HEK293T (cell line): ENCODE data around the gene KRTAP5-9.

Experiments used
- BHLHE40 ChIP-seq: fragments of 450-650 bp; IDR thresholded peaks from 2 replicates; pipeline ENCODE4 v1.6.1; 2016; ENCODE audit warnings: mild to moderate bottlenecking, moderate library complexity, borderline replicate concordance
- CTBP1 ChIP-seq: fragments of 450-650 bp; IDR thresholded peaks from 2 replicates; pipeline ENCODE4 v1.6.1; 2016; ENCODE audit warnings: borderline replicate concordance
- ELF4 ChIP-seq: fragments of 450-650 bp; IDR thresholded peaks from 2 replicates; pipeline ENCODE4 v1.6.1; 2017; ENCODE audit warnings: antibody characterized with exemption
- FOXK2 ChIP-seq: fragments of 450-650 bp; IDR thresholded peaks from 2 replicates; pipeline ENCODE4 v1.6.1; 2016; ENCODE audit warnings: mild to moderate bottlenecking
- HDGF ChIP-seq: fragments of 450-650 bp; IDR thresholded peaks from 2 replicates; pipeline ENCODE4 v1.6.1; 2017; ENCODE audit warnings: antibody characterized with exemption, borderline replicate concordance
- L3MBTL2 ChIP-seq: fragments of 450-650 bp; conservative IDR thresholded peaks from 2 replicates; pipeline ENCODE4 v1.6.1; 2016; ENCODE audit warnings: mild to moderate bottlenecking
- LEF1 ChIP-seq: fragments of 450-650 bp; IDR thresholded peaks from 2 replicates; pipeline ENCODE4 v1.6.1; 2017; ENCODE audit warnings: mild to moderate bottlenecking, borderline replicate concordance
- NFRKB ChIP-seq: fragments of 450-650 bp; IDR thresholded peaks from 2 replicates; pipeline ENCODE4 v1.6.1; 2016; ENCODE audit warnings: mild to moderate bottlenecking, moderate library complexity
- SP1 ChIP-seq: fragments of 450-650 bp; IDR thresholded peaks from 2 replicates; pipeline ENCODE4 v1.6.1; 2017
- SUZ12 ChIP-seq: fragments of 450-650 bp; IDR thresholded peaks from 2 replicates; pipeline ENCODE4 v1.6.1; 2016; ENCODE audit warnings: mild to moderate bottlenecking
- TARDBP ChIP-seq: fragments of 450-650 bp; IDR thresholded peaks from 2 replicates; pipeline ENCODE4 v1.6.1; 2016
- ZNF384 ChIP-seq: fragments of 450-650 bp; IDR thresholded peaks from 2 replicates; pipeline ENCODE4 v1.6.1; 2016

- TF ChIP-seq L3MBTL2 (no peak), FOXK2 (no peak), LEF1 (no peak), TARDBP (no peak), NFRKB (no peak), ELF4 (no peak), BHLHE40 (no peak), CTBP1 (no peak), HDGF (no peak), ZNF384 (no peak), SUZ12 (no peak), SP1 (no peak)
Observed at GRCh38 chr11:71500601-71501021, 47.6 kb upstream of the KRTAP5-9 start.
